ENCODE results near the gene TMEM267. TPM values are rescaled to one million over a fixed set of nuclear protein-coding genes. Genes with fewer than 3 reads are reported as not detected.
A peak's percentile ranks its signal among the peaks of the same experiment; 100 is the strongest.

TMEM267 gene
- total and polyA plus RNA-seq, 10 of the 15 experiments (the other 5 are each of a cell fraction or from before 2014, with no cell fraction given), result 7.7 to 37.3 (median 13.3) TPM

- Histone ChIP-seq H3K27me3 (replicated peaks in 1 of 2; ENCODE audit: control insufficient read depth in 2 of 2, insufficient read depth in 2 of 2, low read length in 1 of 2) (no peaks in the 10 kb centered on the region), H3K36me3 (ENCODE audit: control insufficient read depth in 2 of 2, insufficient read depth in 2 of 2, low read length in 1 of 2) (no peaks in the 10 kb centered on the region), H3K9ac (ENCODE audit: control insufficient read depth, insufficient read depth, low read length) (peak within 1 kb of the TSS; percentile 64), H4K20me1 (ENCODE audit: control insufficient read depth, insufficient read depth) (no peaks in the 10 kb centered on the region), H3K4me2 (ENCODE audit: control insufficient read depth, insufficient read depth) (peak within 1 kb of the TSS; percentile 66), H3K4me1 (ENCODE audit: control insufficient read depth, insufficient read depth, low read length) (no peaks in the 10 kb centered on the region), H3K79me2 (ENCODE audit: control insufficient read depth, insufficient read depth, low read length) (peaks cover 23% of the 10 kb centered on the region), H2AFZ (ENCODE audit: control insufficient read depth, low read depth, low read length) (peak within 1 kb of the TSS; percentile 65), H3K9me3 (replicated peaks; ENCODE audit: control insufficient read depth, insufficient read depth, low read length) (no peaks in the 10 kb centered on the region), H3K27ac (ENCODE audit: control insufficient read depth, insufficient read depth) (peak within 1 kb of the TSS; percentile 74), H3K4me3 (peak within 1 kb of the TSS; percentile 92)
- intact Hi-C loops (cut with micrococcal nuclease; ENCODE audit: unreplicated experiment), result loop anchor here (1.0 kb wide), 1 partner anchor 31 kb away; no protein-coding TSS in a partner anchor
- TSS peak; percentile 98 for BruUV-seq (replicated peaks)
- under 1% methylated on average over 35 of the region's 35 CpGs for WGBS (ENCODE audit: insufficient coverage, insufficient replicate concordance, low lambda C conversion rate, missing lambda C conversion rate)
- POLR2A ChIA-PET, result interaction anchor here (1.0 to 3.9 kb wide), 6 partner anchors 13 to 203 kb away, joined by 3 to 24 read pairs (median 3); partner anchors contain the start of gene TMEM267
- FAIRE-seq (no peak), ATAC-seq (peak; percentile 94), DNase-seq (ENCODE audit: low read depth, low spot score) (peak; percentile 79)
- SMC1A ChIA-PET (ENCODE audit: uncharacterized antibody, unreplicated experiment), result interaction anchor here (1.2 to 2.7 kb wide), 4 partner anchors 29 to 88 kb away, joined by 4 to 12 read pairs (median 6); partner anchors contain the start of genes NNT and TMEM267
- in situ Hi-C loops (cut with MboI), result no loop called here
- RAD21 ChIA-PET (ENCODE audit: unreplicated experiment), result interaction anchor here (0.8 to 1.6 kb wide), 7 partner anchors 29 to 394 kb away, joined by 3 to 7 read pairs (median 4); partner anchors contain the start of genes TMEM267 and ZNF131
- CTCF ChIA-PET, result interaction anchor here (0.7 to 2.2 kb wide), 4 partner anchors 10 to 38 kb away, joined by 3 to 20 read pairs (median 4); partner anchors contain the start of gene TMEM267
- TF ChIP-seq CHD2 (IDR thresholded peaks at IDR 0.05; ENCODE audit: borderline replicate concordance, low read depth, low read length) (peak; percentile 57; the same call in 1 of the 2 replicates), TCF7 (IDR thresholded peaks at IDR 0.05; ENCODE audit: borderline replicate concordance) (no peak), POLR2AphosphoS5 (IDR thresholded peaks at IDR 0.05; ENCODE audit: low read length) (peak; percentile 92), JUND (IDR thresholded peaks at IDR 0.05; ENCODE audit: low read depth, low read length) (no peak), POU2F2 (IDR thresholded peaks at IDR 0.05; ENCODE audit: borderline replicate concordance, low read depth, low read length) (peak; percentile 63; the same call in 1 of the 3 replicates), YY1 (IDR thresholded peaks at IDR 0.05; ENCODE audit: low read depth, low read length) (peak; percentile 75), NR2F1 (conservative IDR thresholded peaks at IDR 0.05) (no peak), HDAC6 (IDR thresholded peaks at IDR 0.05; ENCODE audit: unreplicated experiment) (peak; percentile 57), RBBP5 (conservative IDR thresholded peaks at IDR 0.05) (0 out of 2 replicates have a peak, but pooled peaks have one; percentile 33), SMAD5 (IDR thresholded peaks at IDR 0.05; ENCODE audit: low read depth) (peak; percentile 85), SP1 (IDR thresholded peaks at IDR 0.05; ENCODE audit: low read depth, low read length) (peak; percentile 28), RELA (IDR thresholded peaks at IDR 0.05; ENCODE audit: borderline replicate concordance, partially characterized antibody) (peak; percentile 68), GATAD2B (conservative IDR thresholded peaks at IDR 0.05; ENCODE audit: low read depth) (0 out of 2 replicates have a peak, but pooled peaks have one; percentile 33), FOXK2 (IDR thresholded peaks at IDR 0.05) (peak; percentile 63), EP300 (IDR thresholded peaks at IDR 0.05; ENCODE audit: borderline replicate concordance in 1 of 2, control insufficient read depth in 1 of 2, low read depth in 2 of 2, low read length in 2 of 2) (no peak)
- TF ChIP-seq, protein P1, sequence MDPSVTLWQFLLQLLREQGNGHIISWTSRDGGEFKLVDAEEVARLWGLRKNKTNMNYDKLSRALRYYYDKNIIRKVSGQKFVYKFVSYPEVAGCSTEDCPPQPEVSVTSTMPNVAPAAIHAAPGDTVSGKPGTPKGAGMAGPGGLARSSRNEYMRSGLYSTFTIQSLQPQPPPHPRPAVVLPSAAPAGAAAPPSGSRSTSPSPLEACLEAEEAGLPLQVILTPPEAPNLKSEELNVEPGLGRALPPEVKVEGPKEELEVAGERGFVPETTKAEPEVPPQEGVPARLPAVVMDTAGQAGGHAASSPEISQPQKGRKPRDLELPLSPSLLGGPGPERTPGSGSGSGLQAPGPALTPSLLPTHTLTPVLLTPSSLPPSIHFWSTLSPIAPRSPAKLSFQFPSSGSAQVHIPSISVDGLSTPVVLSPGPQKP (IDR thresholded peaks at IDR 0.05; ENCODE audit: low read depth, low read length), result no peak
- TF ChIP-seq, protein P2, sequence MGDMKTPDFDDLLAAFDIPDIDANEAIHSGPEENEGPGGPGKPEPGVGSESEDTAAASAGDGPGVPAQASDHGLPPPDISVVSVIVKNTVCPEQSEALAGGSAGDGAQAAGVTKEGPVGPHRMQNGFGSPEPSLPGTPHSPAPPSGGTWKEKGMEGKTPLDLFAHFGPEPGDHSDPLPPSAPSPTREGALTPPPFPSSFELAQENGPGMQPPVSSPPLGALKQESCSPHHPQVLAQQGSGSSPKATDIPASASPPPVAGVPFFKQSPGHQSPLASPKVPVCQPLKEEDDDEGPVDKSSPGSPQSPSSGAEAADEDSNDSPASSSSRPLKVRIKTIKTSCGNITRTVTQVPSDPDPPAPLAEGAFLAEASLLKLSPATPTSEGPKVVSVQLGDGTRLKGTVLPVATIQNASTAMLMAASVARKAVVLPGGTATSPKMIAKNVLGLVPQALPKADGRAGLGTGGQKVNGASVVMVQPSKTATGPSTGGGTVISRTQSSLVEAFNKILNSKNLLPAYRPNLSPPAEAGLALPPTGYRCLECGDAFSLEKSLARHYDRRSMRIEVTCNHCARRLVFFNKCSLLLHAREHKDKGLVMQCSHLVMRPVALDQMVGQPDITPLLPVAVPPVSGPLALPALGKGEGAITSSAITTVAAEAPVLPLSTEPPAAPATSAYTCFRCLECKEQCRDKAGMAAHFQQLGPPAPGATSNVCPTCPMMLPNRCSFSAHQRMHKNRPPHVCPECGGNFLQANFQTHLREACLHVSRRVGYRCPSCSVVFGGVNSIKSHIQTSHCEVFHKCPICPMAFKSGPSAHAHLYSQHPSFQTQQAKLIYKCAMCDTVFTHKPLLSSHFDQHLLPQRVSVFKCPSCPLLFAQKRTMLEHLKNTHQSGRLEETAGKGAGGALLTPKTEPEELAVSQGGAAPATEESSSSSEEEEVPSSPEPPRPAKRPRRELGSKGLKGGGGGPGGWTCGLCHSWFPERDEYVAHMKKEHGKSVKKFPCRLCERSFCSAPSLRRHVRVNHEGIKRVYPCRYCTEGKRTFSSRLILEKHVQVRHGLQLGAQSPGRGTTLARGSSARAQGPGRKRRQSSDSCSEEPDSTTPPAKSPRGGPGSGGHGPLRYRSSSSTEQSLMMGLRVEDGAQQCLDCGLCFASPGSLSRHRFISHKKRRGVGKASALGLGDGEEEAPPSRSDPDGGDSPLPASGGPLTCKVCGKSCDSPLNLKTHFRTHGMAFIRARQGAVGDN (IDR thresholded peaks at IDR 0.05), result no peak
- TF ChIP-seq, protein P3, sequence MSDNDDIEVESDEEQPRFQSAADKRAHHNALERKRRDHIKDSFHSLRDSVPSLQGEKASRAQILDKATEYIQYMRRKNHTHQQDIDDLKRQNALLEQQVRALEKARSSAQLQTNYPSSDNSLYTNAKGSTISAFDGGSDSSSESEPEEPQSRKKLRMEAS (IDR thresholded peaks at IDR 0.05; ENCODE audit: low read depth, low read length), result 0 out of 2 replicates have a peak, but pooled peaks have one; percentile 41
Observed at GRCh38 chr5:43514816-43515677, 31.4 kb upstream of the TMEM267 start, which contains the start of gene C5orf34. Gene C5orf34 (minus strand): TSS chr5:43515148. CDS start chr5:43509339, 5,809 bp downstream.

Data from GM12878 (cell line).